Stimulated activated CD8-positive, alpha-beta memory T cell treated with anti-CD3 and anti-CD28 coated beads, Interleukin-4, amount 100 ng/mL, for 4 hours (primary cell): Measurements from ENCODE around the gene PHLPP1.

Experiments used
- DNase-seq, 2 donors: peaks; one replicate each; pipeline ENCODE4 v3.0.0-alpha.2; 2020; ENCODE audit warnings: low read depth in 2 of 2, low spot score in 1 of 2

The PHLPP1 gene

GRCh38 chr18:62771494-62772270 lies 56.3 kb downstream of the PHLPP1 start:
- DNase-seq = no peak

- no peak for DNase-seq
These were observed 57.7 kb downstream of the PHLPP1 start for GRCh38 chr18:62772860-62773584.

- no peak for DNase-seq
These were observed 58.4 kb downstream of the PHLPP1 start for GRCh38 chr18:62773691-62774090.

- no peak for DNase-seq
These were observed 60.8 kb downstream of the PHLPP1 start for GRCh38 chr18:62776024-62776570.

GRCh38 chr18:62777814-62778213 lies 62.5 kb downstream of the PHLPP1 start:
- no peak for DNase-seq

- DNase-seq = no peak
These were observed 63.9 kb downstream of the PHLPP1 start for GRCh38 chr18:62778976-62779869.

- DNase-seq = no peak
These were observed 65.9 kb downstream of the PHLPP1 start for GRCh38 chr18:62781262-62781661.

- no peak for DNase-seq
These were observed 66.6 kb downstream of the PHLPP1 start for GRCh38 chr18:62781893-62782292.

- DNase-seq = no peak
These were observed 69.1 kb downstream of the PHLPP1 start for GRCh38 chr18:62784338-62784965.

GRCh38 chr18:62784966-62785413 lies 69.6 kb downstream of the PHLPP1 start:
- DNase-seq = no peak

- DNase-seq = no peak
These were observed 71.3 kb downstream of the PHLPP1 start for GRCh38 chr18:62786689-62787088.

- no peak for DNase-seq
These were observed 72.8 kb downstream of the PHLPP1 start for GRCh38 chr18:62788111-62788510.

- no peak for DNase-seq
These were observed 73.5 kb downstream of the PHLPP1 start for GRCh38 chr18:62788876-62789275.

- no peak for DNase-seq
These were observed 75.8 kb downstream of the PHLPP1 start for GRCh38 chr18:62790871-62791772.

GRCh38 chr18:62792016-62792415 lies 76.7 kb downstream of the PHLPP1 start:
- no peak for DNase-seq

- no peak for DNase-seq
These were observed 80.5 kb downstream of the PHLPP1 start for GRCh38 chr18:62795813-62796212.

- DNase-seq = no peak
These were observed 80.9 kb downstream of the PHLPP1 start for GRCh38 chr18:62796216-62796621.

- DNase-seq = no peak
These were observed 82.0 kb downstream of the PHLPP1 start for GRCh38 chr18:62797329-62797728.

GRCh38 chr18:62799977-62800376 lies 84.6 kb downstream of the PHLPP1 start:
- DNase-seq = no peak

- DNase-seq = no peak
These were observed 87.2 kb downstream of the PHLPP1 start for GRCh38 chr18:62802523-62802922.
